Vagina (tissue), 2 donors: ENCODE measurements around the gene CCDC74A.
"Not testable (repeated sequence)": the region's sequence is repeated elsewhere in the genome, so short reads cannot be mapped to it uniquely, and the experiment has no call there.

Experiments
- POLR2AphosphoS5 ChIP-seq, 2 donors: sonication (generic); formaldehyde crosslinking; IDR thresholded peaks; one replicate each; pipeline ENCODE4 v1.9.0; 2017; ENCODE audit warnings: antibody characterized with exemption in 2 of 2, mild to moderate bottlenecking in 2 of 2, low read depth in 1 of 2; ENCODE audit not compliant: insufficient read depth in 1 of 2
- TF ChIP-seq, protein P1 (sequence below), 3 experiments: fragments of 450-650 bp in 2 of 3; fragments of 200-600 bp in 1 of 3; sonication (generic) in 1 of 3; IDR thresholded peaks; one replicate each; pipeline ENCODE4 v1.5.1; 2017 to 2019; ENCODE audit warnings: antibody characterized with exemption in 3 of 3, mild to moderate bottlenecking in 2 of 3, moderate library complexity in 2 of 3

DNA sequence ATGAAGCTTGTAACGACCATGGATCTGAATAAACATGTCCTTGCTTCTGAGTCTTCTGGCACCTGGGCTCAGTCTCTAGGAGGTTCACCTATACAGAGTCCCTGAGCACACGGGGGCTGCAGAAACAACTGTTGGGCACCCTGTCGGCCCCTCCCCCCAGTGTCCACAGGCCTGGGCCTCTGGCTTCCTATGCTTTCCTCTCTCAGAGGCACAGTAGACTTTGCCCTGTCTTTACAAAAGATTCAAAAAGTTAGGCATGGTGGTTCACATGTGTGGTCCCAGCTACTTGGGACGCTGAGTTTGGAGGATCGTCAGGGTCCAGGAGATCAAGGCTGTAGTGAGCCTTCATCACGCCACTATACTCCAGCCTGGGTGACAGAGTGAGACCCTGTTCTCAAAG lies 6.2 kb upstream of the CCDC74A start:
- TF ChIP-seq, protein P1, sequence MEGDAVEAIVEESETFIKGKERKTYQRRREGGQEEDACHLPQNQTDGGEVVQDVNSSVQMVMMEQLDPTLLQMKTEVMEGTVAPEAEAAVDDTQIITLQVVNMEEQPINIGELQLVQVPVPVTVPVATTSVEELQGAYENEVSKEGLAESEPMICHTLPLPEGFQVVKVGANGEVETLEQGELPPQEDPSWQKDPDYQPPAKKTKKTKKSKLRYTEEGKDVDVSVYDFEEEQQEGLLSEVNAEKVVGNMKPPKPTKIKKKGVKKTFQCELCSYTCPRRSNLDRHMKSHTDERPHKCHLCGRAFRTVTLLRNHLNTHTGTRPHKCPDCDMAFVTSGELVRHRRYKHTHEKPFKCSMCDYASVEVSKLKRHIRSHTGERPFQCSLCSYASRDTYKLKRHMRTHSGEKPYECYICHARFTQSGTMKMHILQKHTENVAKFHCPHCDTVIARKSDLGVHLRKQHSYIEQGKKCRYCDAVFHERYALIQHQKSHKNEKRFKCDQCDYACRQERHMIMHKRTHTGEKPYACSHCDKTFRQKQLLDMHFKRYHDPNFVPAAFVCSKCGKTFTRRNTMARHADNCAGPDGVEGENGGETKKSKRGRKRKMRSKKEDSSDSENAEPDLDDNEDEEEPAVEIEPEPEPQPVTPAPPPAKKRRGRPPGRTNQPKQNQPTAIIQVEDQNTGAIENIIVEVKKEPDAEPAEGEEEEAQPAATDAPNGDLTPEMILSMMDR (IDR thresholded peaks at IDR 0.05), result not testable (repeated sequence)
- not testable (repeated sequence) for TF ChIP-seq POLR2AphosphoS5 (IDR thresholded peaks at IDR 0.05; ENCODE audit: insufficient read depth in 1 of 2, low read depth in 1 of 2)
